HG03280 (cell line): ENCODE measurements around the gene KANSL1.

ENCODE experiments used
- ATAC-seq: cut with Tn5 transposase; IDR thresholded peaks from one replicate; pipeline ENCODE4 v1.9.1; 2021; ENCODE audit warnings: mild to moderate bottlenecking, moderate library complexity; ENCODE audit not compliant: unreplicated experiment

The KANSL1 gene

GRCh38 chr17:46085522-46085921 lies 107.7 kb downstream of the KANSL1 start:
- no peak for ATAC-seq

- ATAC-seq: no peak
These were observed 111.0 kb downstream of the KANSL1 start for GRCh38 chr17:46082257-46082656.

- ATAC-seq: no peak
These were observed 112.3 kb downstream of the KANSL1 start for GRCh38 chr17:46081018-46081320.

- no peak for ATAC-seq
These were observed 112.9 kb downstream of the KANSL1 start for GRCh38 chr17:46080118-46081017.

- ATAC-seq: no peak
These were observed 114.6 kb downstream of the KANSL1 start for GRCh38 chr17:46078675-46079074.

- no peak for ATAC-seq
These were observed 118.7 kb downstream of the KANSL1 start for GRCh38 chr17:46074540-46074939.

GRCh38 chr17:46072998-46073397 lies 120.2 kb downstream of the KANSL1 start:
- ATAC-seq: no peak

GRCh38 chr17:46071796-46072195 lies 121.4 kb downstream of the KANSL1 start:
- no peak for ATAC-seq

- ATAC-seq: no peak
These were observed 128.8 kb downstream of the KANSL1 start for GRCh38 chr17:46064460-46064859.

GRCh38 chr17:46063241-46063640 lies 130.0 kb downstream of the KANSL1 start:
- no peak for ATAC-seq

GRCh38 chr17:46061435-46061834 lies 131.8 kb downstream of the KANSL1 start:
- no peak for ATAC-seq

GRCh38 chr17:46060461-46060860 lies 132.8 kb downstream of the KANSL1 start:
- ATAC-seq: no peak

GRCh38 chr17:46059486-46059885 lies 133.7 kb downstream of the KANSL1 start:
- ATAC-seq: no peak

GRCh38 chr17:46057366-46057765 lies 135.9 kb downstream of the KANSL1 start:
- no peak for ATAC-seq

GRCh38 chr17:46056800-46057304 lies 136.4 kb downstream of the KANSL1 start:
- ATAC-seq: no peak

- no peak for ATAC-seq
These were observed 139.2 kb downstream of the KANSL1 start for GRCh38 chr17:46053911-46054534.

- no peak for ATAC-seq
These were observed 143.6 kb downstream of the KANSL1 start for GRCh38 chr17:46049656-46050055.

GRCh38 chr17:46047856-46048255 lies 145.4 kb downstream of the KANSL1 start:
- ATAC-seq: no peak

- ATAC-seq: no peak
These were observed 145.8 kb downstream of the KANSL1 start for GRCh38 chr17:46047398-46047797.

- ATAC-seq: no peak
These were observed 146.3 kb downstream of the KANSL1 start for GRCh38 chr17:46046957-46047356.

- no peak for ATAC-seq
These were observed 147.6 kb downstream of the KANSL1 start for GRCh38 chr17:46045639-46046038.

GRCh38 chr17:46044989-46045388 lies 148.2 kb downstream of the KANSL1 start:
- ATAC-seq: no peak
